HFF-Myc (cell line): ENCODE measurements around the gene SSU72.

ENCODE experiments used
- DNase-seq: peaks from one replicate; pipeline ENCODE4 v3.0.0-alpha.2; 2011; ENCODE audit warnings: low read depth; ENCODE audit errors: extremely low read depth
- H3K4me3 ChIP-seq: replicated peaks from 2 replicates; pipeline ENCODE4 v1.5.1; 2011; ENCODE audit warnings: low read depth, mild to moderate bottlenecking, control low read depth, low read length
- TF ChIP-seq, protein P1 (sequence below): IDR thresholded peaks from 2 replicates; pipeline ENCODE4 v1.5.1; 2012; ENCODE audit warnings: mild to moderate bottlenecking, low read depth, low read length, control low read depth; ENCODE audit errors: missing control alignments

Gene SSU72

DNA sequence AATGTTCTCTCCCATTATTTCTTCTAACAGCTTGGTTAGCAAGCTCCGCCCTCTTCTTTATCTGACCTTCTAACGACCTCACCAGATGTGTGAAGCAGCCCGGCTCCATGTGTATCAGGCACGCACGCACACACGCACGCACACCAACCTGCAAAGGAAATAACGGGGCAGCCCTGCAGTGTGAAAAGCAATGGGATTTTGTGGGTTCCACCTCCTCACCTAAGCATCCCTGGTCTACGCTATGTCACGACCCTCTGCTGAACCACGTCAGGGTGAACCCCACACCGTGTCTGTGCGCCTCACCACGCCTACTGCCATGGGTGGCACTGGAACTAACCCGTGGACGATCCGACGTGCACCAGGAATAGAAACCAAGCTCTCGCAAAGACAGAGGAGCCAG, 10.4 kb downstream of the SSU72 start:
- no peak for DNase-seq
- TF ChIP-seq, protein P1, sequence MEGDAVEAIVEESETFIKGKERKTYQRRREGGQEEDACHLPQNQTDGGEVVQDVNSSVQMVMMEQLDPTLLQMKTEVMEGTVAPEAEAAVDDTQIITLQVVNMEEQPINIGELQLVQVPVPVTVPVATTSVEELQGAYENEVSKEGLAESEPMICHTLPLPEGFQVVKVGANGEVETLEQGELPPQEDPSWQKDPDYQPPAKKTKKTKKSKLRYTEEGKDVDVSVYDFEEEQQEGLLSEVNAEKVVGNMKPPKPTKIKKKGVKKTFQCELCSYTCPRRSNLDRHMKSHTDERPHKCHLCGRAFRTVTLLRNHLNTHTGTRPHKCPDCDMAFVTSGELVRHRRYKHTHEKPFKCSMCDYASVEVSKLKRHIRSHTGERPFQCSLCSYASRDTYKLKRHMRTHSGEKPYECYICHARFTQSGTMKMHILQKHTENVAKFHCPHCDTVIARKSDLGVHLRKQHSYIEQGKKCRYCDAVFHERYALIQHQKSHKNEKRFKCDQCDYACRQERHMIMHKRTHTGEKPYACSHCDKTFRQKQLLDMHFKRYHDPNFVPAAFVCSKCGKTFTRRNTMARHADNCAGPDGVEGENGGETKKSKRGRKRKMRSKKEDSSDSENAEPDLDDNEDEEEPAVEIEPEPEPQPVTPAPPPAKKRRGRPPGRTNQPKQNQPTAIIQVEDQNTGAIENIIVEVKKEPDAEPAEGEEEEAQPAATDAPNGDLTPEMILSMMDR: no peak
- H3K4me3 ChIP-seq: no peak overlapping the region

DNA sequence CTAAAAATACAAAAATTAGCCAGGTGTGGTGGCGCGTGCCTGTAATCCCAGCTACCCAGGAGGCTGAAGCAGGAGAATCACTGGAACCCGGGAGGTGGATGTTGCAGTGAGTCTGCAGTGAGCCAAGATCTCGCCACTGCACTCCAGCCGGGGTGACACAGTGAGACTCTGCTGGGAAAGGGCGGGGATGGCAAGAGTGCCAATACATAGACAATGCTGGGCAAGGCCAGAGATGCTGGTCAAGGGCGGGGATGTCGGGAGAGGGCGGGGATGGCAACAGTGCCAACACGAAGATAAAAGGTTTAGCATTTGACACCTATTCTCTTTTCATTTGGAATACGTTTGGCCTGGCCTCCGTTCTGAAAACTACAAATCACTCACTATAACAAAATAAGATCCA, 11.0 kb downstream of the SSU72 start:
- DNase-seq: no peak
- TF ChIP-seq, protein P1: no peak
- H3K4me3 ChIP-seq: no peak overlapping the region

DNA sequence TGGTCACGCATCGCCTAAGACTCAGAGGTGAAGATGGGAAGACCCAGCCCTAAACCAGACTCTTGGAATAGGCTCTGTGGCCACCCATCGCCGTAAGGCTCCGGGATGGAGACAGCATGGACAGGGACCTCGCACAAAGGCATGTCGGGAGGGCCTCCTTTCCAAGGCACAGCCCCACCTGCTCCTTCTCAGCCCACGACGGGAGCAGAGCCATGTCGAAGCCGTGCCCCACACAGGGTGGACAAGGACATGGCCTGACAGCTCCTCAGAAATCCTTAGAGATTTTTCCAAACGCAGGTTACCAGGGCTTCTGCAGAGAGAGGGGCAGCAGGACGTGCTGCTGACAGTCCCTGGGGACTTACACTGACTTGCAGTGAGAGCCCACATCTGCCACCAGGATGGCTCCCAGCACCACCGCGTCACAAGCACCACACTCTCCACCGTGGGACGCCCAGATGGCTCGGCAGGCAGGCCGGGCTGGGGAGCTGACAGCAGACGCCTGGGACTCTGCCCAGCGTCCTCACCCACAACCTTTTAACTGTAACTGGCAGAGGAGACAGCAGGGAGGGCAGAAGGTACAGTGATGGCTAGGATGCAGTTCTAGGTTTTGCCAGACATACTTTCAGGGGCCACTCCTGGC, 12.0 kb downstream of the SSU72 start:
- TF ChIP-seq, protein P1: no peak
- DNase-seq: no peak
- no peak overlapping the region for H3K4me3 ChIP-seq

DNA sequence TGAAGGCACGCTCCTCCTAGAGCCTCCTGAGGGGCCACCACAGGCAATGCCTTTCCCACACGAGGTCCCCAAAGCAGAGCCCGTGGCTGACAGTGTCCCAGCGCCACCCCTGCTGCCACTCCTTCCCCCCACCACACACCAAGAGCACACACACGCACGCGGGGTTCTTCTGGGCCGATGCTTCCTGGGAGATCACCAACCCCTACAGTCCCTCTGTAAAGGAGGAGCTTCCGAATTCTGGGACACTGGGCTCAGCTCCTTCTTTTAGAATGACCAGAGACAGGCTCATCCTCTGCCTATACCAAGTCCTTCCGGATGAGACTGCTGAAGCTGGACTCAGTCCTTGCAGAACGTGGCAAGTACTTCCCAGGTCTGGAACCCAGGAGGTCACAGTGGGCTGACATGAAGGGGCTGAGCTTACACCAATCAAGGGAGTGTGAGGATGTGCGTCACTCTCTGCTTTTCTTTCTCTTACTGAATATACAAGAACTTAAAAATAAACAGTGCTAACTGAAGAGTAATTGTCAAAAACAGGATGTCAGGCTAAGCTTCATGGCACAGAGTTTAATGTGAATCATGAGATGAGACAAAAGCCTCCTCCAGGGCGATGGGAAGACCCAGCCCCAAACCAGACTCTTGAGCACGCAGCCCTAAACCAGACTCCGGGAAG, 12.7 kb downstream of the SSU72 start:
- no peak overlapping the region for H3K4me3 ChIP-seq
- TF ChIP-seq, protein P1: no peak
- no peak for DNase-seq

DNA sequence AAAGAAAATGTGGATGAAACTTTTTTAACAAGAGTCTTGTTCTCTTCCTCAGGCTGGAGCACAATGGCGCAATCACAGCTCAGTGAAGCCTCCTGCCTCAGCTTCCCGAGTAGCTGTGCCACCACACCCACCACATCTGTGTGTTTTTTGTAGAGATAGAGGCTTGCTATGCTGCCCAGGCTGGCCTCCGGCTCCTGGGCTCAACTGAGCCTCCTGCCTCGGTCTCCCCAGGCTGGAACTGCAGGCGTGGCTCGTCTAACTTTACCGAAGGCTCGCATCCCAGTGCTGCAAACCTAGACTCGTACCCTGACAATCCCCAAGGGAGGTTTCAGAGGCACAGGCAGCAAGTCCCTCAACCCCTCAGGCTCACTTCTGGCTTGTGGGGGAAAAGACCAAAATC, 14.5 kb downstream of the SSU72 start:
- TF ChIP-seq, protein P1: no peak
- DNase-seq: no peak
- H3K4me3 ChIP-seq: no peak overlapping the region

DNA sequence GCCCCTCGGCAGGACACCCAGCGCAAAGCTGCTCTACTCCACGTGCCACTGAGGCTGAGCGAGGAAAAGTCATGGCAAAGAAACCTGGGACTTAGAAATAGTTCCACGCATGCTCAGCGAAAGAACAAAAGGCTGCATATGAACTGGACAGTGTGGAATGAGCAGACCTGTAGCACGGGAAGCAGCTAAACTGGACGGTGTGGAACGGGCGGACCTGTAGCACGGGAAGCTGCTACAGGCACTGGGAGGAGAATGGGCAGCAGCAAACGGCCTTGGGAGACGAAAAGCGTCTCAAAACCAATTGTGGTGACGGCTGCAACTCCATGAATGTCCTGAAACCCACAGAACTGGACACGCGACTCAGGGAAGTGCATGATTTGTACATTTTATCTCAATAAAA, 15.6 kb downstream of the SSU72 start:
- DNase-seq: no peak
- H3K4me3 ChIP-seq: no peak overlapping the region
- TF ChIP-seq, protein P1: no peak
